NCI-H146 treated with DMSO at 0.1 percent for 48 hours (cell line): Measurements from ENCODE around the gene IRF8.

Experiments used
- DNase-seq: peaks from one replicate; lab custom pipeline; 2025; ENCODE audit not compliant: unreplicated experiment; lab: John Stamatoyannopoulos, UW

The IRF8 gene

DNA sequence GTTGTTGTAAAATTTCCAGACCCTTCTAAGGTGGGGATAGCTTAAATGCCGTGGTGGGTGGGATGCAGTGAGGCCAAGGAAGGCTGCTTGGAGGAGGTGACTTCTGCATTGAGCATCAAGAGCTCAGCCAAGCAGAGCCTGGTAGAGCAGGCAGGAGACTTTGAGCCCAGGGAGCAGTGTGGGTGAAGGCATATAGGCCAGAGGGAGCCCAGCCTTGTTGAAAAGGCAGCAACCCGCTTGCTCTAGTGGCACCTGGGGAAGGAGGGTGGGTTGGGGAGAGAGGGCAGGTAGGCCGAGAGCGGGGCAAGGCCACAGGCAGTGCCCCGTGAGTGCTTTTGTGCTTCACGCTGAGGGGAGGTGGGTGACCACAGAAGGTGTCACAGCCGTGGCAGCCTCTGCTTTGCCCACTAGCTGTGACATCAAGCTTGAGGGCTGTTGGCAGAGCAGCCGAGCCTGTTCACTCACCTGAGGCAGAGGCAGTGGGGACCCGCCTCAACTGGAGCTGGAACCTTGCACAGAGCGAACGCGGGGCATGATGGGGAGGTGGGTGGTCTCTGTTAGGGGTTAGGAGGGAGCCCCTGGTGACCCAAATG, 56.1 kb downstream of the IRF8 start:
- DNase-seq: no peak

DNA sequence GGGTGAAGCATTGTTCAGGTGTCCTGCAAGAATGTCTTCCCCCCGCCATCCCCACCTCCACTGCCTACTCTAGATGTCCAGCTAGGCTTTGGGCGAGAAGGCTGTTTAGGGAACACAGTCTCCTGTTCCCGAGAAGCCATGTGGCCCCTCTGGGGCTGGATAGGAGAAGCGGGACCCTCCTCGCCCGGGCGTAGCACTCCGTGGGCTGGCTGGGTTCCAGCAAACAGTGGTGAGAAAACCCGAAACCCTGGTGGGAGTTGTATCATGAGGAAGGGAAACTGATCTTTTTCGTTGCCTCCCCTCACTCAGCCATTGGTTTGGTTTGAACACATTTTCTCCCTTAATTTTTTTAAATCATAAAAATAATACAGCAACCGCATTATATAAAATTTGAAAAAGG, 56.6 kb downstream of the IRF8 start:
- no peak for DNase-seq

DNA sequence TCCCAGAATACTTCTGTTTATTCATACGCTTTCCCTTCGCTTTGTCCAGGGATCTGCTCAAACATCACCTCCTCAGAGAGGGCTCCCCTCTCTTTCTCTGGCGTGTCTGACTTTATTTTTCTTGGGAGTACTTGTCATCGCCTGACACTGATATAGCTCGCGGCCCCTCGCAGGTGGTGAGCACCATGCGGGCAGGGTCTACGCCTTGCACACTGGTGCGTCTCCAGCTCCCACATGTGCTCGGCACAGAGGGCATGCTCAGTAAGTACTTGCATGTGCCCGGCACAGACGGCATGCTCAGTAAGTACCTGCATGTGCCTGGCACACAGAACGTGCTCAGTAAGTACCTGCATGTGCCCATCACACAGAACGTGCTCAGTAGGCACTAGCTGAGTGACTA, 57.5 kb downstream of the IRF8 start:
- DNase-seq: no peak

DNA sequence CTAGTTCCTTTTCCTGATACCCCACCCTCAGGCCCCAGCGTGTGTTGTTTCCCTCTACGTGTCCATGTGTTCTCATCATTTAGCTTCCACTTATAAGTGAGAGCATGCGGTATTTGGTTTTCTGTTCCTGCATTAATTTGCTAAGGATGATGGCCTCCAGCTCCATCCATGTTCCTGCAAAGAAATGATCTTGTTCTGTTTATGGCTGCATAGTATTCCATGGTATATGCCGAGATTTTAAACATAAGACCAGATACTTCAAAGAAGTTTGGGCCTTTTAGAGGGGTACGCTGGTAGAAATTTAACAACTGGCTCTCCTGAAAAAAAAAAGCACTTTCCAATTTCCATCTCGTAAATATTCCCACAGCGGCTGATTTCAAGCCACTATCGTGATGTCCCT, 59.8 kb downstream of the IRF8 start:
- DNase-seq: no peak

DNA sequence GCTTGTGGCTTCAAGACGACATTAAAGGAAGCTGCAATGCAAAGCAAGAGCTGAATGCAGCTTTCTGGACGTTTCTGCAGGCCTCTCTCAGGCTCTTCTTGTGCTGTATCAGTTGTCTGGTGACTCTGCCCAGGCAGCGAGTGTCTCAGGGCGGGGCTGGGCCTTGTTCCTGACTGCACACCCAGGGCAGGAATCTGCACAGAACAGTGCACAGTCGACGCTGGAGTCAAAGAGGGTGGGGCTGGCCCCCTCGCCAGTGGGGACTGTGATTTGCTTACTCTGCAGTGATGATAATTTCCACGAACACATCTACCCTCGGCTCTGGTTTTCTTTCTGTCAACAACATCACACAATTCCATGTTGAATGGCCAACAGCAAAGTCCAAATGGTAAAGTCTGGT, 60.7 kb downstream of the IRF8 start:
- no peak for DNase-seq

DNA sequence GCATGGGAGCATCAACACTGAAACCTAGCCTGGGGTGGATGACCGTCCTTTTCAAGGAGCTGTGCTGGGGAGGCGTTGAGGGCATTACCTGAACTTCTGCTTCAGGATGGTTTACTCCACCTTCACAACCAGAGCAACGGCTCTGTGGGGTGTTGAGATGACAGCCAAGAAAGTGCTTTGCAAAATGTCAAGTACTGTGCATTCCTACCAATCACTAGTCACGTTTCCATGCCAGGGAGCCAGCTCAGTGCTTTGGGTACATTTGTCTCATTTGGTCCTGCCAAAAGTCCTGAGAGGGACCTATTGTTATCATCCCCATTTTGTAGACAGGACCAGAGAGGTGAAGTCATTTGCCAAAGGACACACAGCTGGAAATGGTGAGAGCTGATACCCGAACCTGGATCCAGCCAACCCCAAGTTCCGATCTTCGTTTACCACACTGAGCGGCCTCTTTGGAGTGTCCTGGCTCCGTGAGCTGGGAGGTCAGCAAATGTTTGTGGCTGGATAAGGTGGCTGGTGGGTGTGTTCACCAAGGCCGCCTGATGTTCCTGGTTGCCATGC, 61.6 kb downstream of the IRF8 start:
- DNase-seq: no peak

DNA sequence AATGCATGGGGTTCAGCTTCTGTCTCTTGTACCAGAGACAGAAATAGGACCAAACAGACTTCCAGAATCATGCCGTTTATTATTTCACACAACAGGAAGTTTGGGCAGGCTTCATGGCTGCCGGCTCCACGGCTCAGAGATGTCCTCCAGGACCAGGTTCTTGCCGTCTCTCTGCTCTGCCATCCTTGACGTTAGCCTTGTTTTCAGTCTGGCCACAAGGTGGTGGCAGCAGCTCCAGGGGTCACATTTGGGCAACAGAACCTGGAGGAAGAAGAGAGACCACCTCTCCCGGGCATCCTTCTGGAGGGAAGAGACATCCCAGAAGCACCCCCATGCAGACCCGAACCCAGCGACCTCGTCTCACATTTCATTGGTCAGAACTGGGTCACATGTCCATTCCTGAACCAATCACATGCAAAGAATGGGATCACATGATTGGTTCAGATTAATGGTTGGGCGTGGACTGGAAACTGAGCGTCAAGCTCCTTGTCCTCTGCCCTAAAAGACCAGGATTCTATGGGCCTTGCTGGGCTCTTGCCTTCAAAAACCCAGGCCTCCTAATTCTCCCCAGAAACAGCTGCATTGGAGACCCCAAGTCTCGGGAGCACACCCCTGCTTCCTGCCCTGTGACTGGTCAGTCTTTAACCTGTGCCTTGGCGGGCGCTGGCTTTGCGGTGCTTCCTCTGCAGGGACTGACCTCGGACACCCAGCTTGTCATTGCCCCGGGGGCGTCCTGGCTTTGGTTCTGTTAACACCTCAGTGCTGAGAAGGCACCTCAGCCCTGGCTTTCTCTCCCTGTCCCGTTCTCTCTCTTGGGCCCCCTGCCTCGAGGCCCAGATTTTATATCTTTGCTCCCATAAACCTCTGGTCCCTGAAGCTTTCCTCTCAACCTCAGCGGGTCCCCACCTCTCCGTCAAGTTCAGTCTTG, 63.3 kb downstream of the IRF8 start:
- no peak for DNase-seq

DNA sequence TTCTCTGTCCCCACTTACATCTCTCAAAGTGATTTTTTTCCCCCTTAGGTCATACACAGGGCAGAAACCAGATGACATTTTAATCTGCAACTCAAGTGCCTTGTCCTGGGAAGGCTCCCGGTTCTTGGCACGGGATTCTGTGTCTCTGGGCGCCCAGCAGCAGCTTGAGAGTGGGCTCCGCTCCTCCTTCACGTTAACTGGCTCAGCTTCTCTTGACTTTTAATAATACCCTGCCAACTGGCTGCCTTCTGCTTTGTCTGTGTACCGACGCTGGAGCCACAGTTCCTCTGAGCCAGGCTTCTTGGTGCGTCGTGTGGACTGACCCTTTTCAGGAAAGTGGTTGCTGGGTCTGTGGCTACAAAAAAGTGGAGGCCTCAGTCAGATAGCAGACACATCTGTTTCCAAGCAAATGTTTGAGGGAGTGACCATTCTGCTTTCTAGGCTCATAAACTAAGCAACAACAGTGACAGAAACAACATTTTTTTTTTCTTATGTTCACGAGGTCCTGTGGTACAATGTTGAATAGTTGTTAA, 64.9 kb downstream of the IRF8 start:
- DNase-seq: no peak

DNA sequence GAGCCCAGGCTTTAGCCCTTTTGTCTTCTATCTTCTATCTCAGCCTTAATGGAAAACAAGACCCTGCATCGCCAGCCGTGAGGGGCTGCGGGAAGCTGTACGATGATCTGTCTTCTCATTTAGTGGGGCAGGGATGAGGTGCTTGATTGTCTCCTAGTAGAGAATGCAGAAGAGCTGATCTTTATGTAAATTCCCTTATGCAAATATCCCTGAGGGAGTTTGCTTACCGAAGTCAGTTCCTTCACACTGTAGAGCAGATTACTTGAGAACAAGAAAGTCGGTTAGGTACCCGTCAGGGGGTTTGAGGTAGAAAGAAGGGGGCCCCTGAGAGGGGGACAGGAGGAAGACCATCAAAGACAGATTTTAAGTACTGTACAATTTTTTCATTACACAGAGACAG, 66.2 kb downstream of the IRF8 start:
- no peak for DNase-seq

DNA sequence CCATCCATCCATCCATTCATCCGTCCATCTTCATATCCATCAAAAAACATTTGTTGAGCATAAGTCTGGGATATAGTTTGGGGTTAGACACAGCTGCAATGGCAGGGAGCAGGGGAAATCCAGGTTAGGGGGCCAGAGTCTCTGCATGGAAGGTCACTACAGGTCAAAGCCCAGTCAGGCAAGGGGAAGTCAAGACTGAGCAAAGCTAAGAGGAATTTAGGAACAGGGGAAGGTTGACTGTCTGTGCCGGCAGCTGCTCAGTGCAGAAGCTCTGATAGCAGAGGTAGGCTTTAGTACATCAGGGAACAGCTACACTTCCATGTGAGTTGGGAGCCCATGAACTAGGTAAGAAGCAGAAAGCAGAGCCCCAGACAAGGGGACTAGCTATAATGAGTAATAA, 68.1 kb downstream of the IRF8 start:
- DNase-seq: no peak

DNA sequence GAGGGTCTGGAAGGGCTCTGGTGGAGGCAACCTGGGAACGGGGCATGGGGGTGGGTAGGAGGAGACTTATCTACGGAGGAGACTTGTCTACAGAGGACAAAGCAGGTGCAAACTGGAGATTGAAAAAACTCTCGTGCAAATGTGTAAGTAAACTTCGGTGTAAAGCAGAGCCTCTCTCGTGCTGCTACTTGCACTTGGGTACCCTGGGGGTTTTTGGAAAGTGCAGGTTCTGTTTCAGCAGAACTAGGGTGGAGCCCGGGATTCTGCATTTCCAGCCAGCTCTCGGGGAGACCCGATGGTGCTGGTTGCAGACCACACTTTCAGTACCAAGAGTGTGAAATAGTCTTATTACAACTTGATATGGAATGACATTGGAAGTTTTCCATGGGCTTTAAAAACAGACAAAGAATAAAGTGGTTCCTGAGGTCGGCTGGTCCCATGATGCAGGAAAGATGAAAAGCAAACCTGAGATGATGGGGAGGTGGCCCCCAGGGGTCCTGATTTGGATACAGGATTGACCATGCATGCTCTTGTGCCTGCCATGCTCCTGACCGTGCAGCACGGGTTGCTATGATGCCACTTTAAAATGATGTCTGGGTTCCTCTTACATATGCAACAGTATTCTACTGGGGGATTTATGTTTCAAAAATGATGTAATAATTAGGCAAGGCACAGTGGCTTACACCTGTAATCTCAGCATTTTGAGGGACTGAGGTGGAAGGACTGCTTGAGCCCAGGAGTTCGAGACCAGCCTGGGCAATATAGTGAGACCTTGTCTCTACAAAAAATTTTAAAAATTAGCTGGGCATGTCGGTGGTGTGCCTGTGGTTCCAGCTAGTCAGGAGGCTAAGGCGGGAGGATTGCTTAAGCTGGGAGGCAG, 69.3 kb downstream of the IRF8 start:
- DNase-seq: no peak

DNA sequence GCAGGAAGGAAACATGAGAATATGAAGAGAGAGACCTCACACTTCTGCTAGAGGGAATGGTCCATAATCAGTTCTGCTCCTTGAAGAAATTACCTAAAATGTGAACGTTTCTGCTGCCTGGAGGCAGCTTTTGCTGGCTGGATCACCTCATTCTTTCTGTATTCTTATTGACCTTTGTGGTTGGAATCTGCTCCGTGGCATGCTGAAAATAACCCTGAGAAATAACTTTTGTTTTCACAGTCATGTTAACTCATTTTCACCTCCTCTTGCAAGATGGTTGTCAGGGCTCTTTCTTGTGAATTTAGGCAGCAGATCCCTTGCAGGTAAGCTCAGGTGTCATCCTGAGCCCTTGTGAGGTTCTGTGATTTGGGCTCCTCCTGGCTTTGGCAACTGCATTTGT, 70.2 kb downstream of the IRF8 start:
- no peak for DNase-seq

DNA sequence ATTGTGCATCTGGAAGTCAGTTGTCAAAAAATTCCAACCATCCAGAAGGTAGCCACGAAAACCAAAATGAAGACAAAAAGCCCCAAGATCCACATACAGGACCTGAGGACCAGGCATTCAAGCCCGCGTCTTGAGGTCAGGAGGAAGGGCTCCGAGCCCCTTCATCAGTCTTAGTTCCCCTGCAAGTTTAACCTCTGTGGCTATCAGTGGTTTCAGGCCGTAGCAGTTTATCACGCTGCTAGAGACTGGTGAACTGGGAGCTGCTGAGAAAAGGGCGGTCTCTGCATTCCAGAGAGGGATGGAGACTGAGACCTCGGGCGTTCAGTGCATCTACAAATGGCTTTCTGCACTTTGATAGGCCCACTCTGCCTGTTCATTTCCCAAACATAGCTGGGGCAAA, 70.6 kb downstream of the IRF8 start:
- no peak for DNase-seq

DNA sequence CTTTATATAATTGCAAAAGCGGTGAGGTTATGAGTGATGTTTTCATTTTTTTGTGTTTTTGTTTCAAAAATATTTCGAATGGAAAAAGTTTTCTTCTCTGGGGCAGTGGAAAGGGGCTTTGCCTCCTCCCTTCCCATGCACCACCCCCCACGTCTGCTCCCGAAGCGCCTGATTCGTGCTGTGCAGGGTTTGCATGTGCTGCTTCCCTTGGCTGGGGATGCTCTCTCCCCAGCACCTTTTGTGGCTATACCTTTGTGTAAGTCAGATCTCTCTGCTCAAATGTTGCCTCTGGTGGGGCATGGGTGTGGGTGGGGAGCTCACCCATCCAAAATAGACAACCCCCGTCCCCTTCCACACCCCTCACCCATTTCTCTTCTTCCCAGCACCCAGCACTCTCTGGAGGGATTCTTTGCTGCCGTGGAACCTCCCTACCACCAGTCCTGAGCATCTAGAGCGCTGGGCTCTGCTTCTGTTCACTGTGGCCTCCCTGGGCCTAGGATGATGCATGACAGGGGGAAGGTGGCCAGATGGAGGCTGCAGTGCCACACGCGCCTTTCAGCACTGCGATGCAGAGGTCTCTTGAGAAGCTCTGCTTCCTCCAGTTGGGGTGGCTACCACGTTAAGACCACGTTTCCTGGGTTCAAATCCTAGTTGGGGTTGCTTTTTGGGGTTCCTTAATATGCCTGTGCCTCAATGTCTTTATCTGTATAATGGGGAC, 71.2 kb downstream of the IRF8 start:
- no peak for DNase-seq

DNA sequence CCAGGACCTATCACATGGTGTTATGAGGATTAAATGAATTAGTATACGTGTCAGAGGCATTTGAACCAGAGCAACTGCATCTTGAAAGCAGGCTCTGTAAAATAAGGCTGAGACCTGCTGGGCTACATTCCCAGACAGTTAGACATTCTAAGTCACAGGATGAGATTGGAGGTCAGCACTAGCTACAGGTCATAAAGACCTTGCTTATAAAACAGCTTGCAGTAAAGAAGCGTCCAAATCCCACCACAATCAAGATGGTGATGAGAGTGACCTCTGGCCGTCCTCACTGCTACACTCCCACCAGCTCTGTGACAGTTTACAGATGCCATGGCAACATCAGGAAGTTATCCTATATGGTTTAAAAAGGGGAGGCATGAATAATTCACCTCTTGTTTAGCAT, 71.8 kb downstream of the IRF8 start:
- no peak for DNase-seq
